ENCODE data around the gene ZBTB20. TPM values are rescaled to one million over a fixed set of nuclear protein-coding genes. Genes with fewer than 3 reads are reported as not detected.

ZBTB20 gene
- total RNA-seq, 1 experiment from 2014 or later, result 3.7 TPM

- no peak for ATAC-seq
- Histone ChIP-seq H3K27me3 (ENCODE audit: low read length) (no peaks in the 10 kb centered on the region), H3K36me3 (ENCODE audit: low read depth, low read length) (no peaks in the 10 kb centered on the region), H3K9me3 (ENCODE audit: low read length) (no peaks in the 10 kb centered on the region), H3K79me2 (ENCODE audit: low read length) (no peaks in the 10 kb centered on the region), H3K4me2 (ENCODE audit: low read length) (no peak overlapping the region), H2AFZ (ENCODE audit: low read length) (no peak overlapping the region), H3K4me1 (ENCODE audit: insufficient read depth, low read length) (no peaks in the 10 kb centered on the region), H4K20me1 (ENCODE audit: low read length) (no peaks in the 10 kb centered on the region), H3K27ac (ENCODE audit: low read length) (no peak overlapping the region), H3F3A (ENCODE audit: low read length, unreplicated experiment) (no peaks in the 10 kb centered on the region), H3K9me2 (replicated peaks; ENCODE audit: low read length) (no peaks in the 10 kb centered on the region), H3K9ac (ENCODE audit: low read length) (no peak overlapping the region), H3K4me3 (ENCODE audit: low read length) (no peak overlapping the region)
- intact Hi-C loops (cut with micrococcal nuclease), result no loop called here
- BruUV-seq (replicated peaks), result no TSS peak
- TF ChIP-seq EZH2 (IDR thresholded peaks at IDR 0.05; ENCODE audit: low read length, unreplicated experiment) (no peak), CTCF (conservative IDR thresholded peaks at IDR 0.05; ENCODE audit: low read depth, low read length) (no peak), EZH2phosphoT487 (IDR thresholded peaks at IDR 0.05; ENCODE audit: borderline replicate concordance, low read length) (no peak)
- POLR2A ChIA-PET (ENCODE audit: unreplicated experiment), result no interaction called here
- no peak for DNase-seq
- CTCF ChIA-PET, result no interaction called here
These were observed 670.6 kb downstream of the ZBTB20 start for GRCh38 chr3:114476511-114476910.

- no peaks in the 10 kb centered on the region for H3K27me3 ChIP-seq (ENCODE audit: low read length)
- CTCF ChIA-PET, result no interaction called here
These were observed 675.6 kb downstream of the ZBTB20 start for GRCh38 chr3:114471478-114471877.

GRCh38 chr3:114469070-114469469, 678.0 kb downstream of the ZBTB20 start:
- POLR2A ChIA-PET (ENCODE audit: unreplicated experiment), result no interaction called here
- H3K4me2 ChIP-seq (ENCODE audit: low read length), result no peak overlapping the region
- TF ChIP-seq EZH2phosphoT487 (IDR thresholded peaks at IDR 0.05; ENCODE audit: borderline replicate concordance, low read length), result no peak
- TF ChIP-seq EZH2 (IDR thresholded peaks at IDR 0.05; ENCODE audit: low read length, unreplicated experiment), result no peak
- no peak for TF ChIP-seq CTCF (conservative IDR thresholded peaks at IDR 0.05; ENCODE audit: low read depth, low read length)
- H3F3A ChIP-seq (ENCODE audit: low read length, unreplicated experiment), result no peaks in the 10 kb centered on the region
- H3K9me2 ChIP-seq (replicated peaks; ENCODE audit: low read length), result no peaks in the 10 kb centered on the region
- ATAC-seq (no peak), DNase-seq (no peak)
- no peaks in the 10 kb centered on the region for H3K9me3 ChIP-seq (ENCODE audit: low read length)
- CTCF ChIA-PET, result no interaction called here
- no peak overlapping the region for H3K27ac ChIP-seq (ENCODE audit: low read length)
- no TSS peak for BruUV-seq (replicated peaks)
- no peaks in the 10 kb centered on the region for H3K79me2 ChIP-seq (ENCODE audit: low read length)
- intact Hi-C loops (cut with micrococcal nuclease), result no loop called here
- H3K9ac ChIP-seq (ENCODE audit: low read length), result no peak overlapping the region
- no peaks in the 10 kb centered on the region for H3K4me1 ChIP-seq (ENCODE audit: insufficient read depth, low read length)
- H3K27me3 ChIP-seq (ENCODE audit: low read length), result no peaks in the 10 kb centered on the region
- H2AFZ ChIP-seq (ENCODE audit: low read length), result no peak overlapping the region
- no peaks in the 10 kb centered on the region for H3K36me3 ChIP-seq (ENCODE audit: low read depth, low read length)
- no peak overlapping the region for H3K4me3 ChIP-seq (ENCODE audit: low read length)
- H4K20me1 ChIP-seq (ENCODE audit: low read length), result no peaks in the 10 kb centered on the region

More at GRCh38 chr3:114471478-114471877, 675.6 kb downstream of the ZBTB20 start:
- Histone ChIP-seq H3K4me3 (ENCODE audit: low read length) (no peak overlapping the region), H3K9me3 (ENCODE audit: low read length) (no peaks in the 10 kb centered on the region), H4K20me1 (ENCODE audit: low read length) (no peaks in the 10 kb centered on the region), H3F3A (ENCODE audit: low read length, unreplicated experiment) (no peaks in the 10 kb centered on the region), H3K36me3 (ENCODE audit: low read depth, low read length) (no peaks in the 10 kb centered on the region), H2AFZ (ENCODE audit: low read length) (no peak overlapping the region), H3K9me2 (replicated peaks; ENCODE audit: low read length) (no peaks in the 10 kb centered on the region), H3K79me2 (ENCODE audit: low read length) (no peaks in the 10 kb centered on the region), H3K4me2 (ENCODE audit: low read length) (no peak overlapping the region), H3K4me1 (ENCODE audit: insufficient read depth, low read length) (no peaks in the 10 kb centered on the region), H3K27ac (ENCODE audit: low read length) (no peak overlapping the region), H3K9ac (ENCODE audit: low read length) (no peak overlapping the region)
- DNase-seq, result no peak
- intact Hi-C loops (cut with micrococcal nuclease), result no loop called here
- no peak for ATAC-seq
- TF ChIP-seq EZH2 (IDR thresholded peaks at IDR 0.05; ENCODE audit: low read length, unreplicated experiment), result no peak
- no peak for TF ChIP-seq CTCF (conservative IDR thresholded peaks at IDR 0.05; ENCODE audit: low read depth, low read length)
- no peak for TF ChIP-seq EZH2phosphoT487 (IDR thresholded peaks at IDR 0.05; ENCODE audit: borderline replicate concordance, low read length)
- BruUV-seq (replicated peaks), result no TSS peak
- POLR2A ChIA-PET (ENCODE audit: unreplicated experiment), result no interaction called here

All from PC-3 (cell line).